GM19467 (cell line): Measurements from ENCODE around the gene UNC119B.

Experiments used
- ATAC-seq: cut with Tn5 transposase; IDR thresholded peaks from one replicate; pipeline ENCODE4 v1.9.1; 2021; ENCODE audit warnings: mild to moderate bottlenecking, moderate library complexity; ENCODE audit not compliant: unreplicated experiment

The UNC119B gene

GRCh38 chr12:120687578-120688289, 22.5 kb upstream of the UNC119B start:
- ATAC-seq, result no peak

GRCh38 chr12:120688527-120689071, 21.7 kb upstream of the UNC119B start:
- no peak for ATAC-seq

DNA sequence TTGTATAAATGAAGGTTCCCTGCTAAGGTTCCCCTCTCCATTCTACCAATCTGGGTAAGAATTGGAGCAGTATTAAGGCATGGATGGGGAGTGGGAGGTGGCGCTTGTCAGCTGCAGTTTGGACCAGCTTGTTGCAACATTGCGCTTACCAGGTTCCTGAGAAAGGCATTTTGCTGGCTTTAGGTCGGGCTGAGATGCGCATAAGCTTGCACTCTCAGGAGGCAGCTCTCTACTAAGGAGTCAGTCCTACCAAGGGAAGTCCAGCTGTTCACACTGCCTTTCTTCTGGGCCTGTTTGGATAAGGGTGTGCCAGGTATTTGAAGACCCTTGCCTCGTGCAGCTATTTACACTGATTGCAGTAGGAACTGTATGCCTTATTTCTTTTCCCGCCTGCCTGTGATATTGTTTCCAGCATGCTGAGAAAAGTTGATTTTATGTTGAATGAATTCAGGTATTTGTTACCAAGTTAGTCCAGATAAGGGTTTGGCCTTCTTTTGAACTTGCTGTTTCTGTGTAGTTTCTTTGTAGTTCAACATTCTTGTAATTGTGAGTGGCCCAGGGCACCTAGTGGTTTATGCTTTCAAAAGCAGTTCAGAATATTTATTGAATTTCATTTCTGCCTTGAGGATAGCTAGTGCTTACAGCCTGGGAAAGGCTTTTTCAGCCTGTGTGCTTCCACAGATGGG, 20.7 kb upstream of the UNC119B start:
- no peak for ATAC-seq

DNA sequence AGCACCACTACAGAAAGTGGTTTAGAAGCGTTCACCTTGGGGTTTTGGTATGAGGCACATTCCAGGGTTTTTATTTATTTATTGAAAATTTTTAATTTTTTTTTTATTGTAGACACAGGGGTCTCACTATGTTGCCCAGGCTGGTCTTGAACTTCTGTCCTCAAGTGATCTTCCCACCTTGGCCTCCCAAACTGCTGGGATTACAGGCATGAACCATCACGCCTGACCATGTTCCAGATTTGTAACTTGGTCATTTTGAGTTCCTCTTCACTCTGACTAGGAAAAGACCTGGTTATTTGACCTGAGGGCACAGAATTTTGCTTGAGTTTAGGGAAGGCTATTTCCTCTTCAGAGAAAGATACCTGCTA, 20.2 kb upstream of the UNC119B start:
- ATAC-seq, result no peak

GRCh38 chr12:120690978-120691377, 19.3 kb upstream of the UNC119B start:
- ATAC-seq, result no peak

- no peak for ATAC-seq
Measured at GRCh38 chr12:120692524-120693033, 17.7 kb upstream of the UNC119B start.

DNA sequence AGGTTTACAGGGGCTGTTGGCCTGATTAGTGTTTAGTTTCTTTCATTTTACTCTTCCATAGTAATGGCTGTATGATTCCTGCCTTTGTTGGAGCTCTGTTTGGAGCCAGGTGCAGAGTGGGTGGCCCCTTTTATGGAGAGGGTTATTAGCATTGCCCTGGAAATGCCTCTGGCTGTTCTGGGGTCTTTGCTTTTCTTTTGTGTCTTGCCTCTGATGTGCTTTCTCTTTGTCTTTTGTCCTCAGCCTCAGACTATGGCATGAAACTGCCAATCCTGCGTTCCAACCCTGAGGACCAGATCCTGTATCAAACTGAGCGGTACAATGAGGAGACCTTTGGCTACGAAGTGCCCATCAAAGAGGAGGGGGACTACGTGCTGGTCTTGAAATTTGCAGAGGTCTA, 16.4 kb upstream of the UNC119B start:
- ATAC-seq, result no peak

GRCh38 chr12:120696626-120697025, 13.6 kb upstream of the UNC119B start:
- no peak for ATAC-seq

- ATAC-seq, result no peak
Measured at GRCh38 chr12:120697344-120697743, 12.9 kb upstream of the UNC119B start.

GRCh38 chr12:120698665-120699064, 11.6 kb upstream of the UNC119B start:
- ATAC-seq, result no peak

DNA sequence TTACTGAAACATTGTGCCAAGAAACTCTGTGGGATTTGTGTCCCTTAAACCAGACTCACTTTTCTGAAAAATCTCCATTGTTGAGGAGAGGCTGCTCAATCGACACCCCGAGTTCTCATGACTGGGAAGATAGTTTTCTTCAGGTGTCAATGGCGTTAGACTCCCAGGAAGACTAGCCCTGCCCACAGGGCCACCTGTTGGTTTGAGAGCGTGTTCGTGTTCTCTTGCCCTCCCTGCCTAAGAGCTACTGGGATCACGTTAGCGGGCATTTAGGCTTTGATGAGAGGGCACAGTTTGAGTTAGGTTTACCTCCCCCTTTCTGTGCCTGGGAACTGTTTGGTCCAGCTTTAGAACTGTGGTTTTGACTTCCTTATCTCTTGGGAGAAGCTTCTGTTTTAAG, 10.7 kb upstream of the UNC119B start:
- ATAC-seq, result no peak

DNA sequence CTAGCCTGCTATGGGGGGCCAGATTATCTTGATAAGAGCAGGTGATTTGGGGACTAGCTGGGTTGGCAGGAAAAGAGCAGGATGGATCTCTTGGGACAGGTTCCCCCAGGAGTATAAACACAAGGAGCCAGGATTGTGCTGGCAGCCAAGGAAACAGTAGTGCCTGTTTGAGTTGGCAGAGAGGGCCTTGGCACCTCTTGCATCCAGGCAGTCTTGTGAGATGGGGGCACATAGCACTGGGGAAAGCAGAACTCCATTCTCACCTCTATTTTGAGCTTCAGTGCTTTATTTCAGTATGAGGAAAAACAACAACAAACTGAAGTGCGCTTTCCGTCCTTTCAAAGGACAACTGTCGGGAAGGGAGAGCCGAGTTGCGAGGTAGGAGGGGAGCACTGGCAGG, 9.4 kb upstream of the UNC119B start:
- ATAC-seq, result no peak

DNA sequence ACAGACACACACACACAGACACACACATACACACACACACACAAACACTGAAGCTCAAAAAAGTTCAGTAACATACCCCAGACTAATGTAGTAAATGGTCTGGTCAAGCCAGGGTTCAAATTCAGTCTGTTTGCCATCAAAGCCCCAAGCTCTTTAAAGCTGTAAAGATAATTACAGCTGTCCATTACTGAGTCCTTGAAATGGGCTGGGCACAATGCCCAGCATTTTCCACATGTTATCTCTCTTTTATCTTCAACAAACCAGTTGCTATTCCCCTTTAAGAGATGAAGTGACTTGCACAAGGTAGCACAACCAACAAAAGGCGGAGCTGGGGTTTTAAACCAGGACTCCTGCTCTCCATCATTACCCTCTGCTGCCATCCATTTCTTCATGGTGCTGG, 7.6 kb upstream of the UNC119B start:
- ATAC-seq, result no peak

- no peak for ATAC-seq
Measured at GRCh38 chr12:120703311-120703942, 6.8 kb upstream of the UNC119B start.

DNA sequence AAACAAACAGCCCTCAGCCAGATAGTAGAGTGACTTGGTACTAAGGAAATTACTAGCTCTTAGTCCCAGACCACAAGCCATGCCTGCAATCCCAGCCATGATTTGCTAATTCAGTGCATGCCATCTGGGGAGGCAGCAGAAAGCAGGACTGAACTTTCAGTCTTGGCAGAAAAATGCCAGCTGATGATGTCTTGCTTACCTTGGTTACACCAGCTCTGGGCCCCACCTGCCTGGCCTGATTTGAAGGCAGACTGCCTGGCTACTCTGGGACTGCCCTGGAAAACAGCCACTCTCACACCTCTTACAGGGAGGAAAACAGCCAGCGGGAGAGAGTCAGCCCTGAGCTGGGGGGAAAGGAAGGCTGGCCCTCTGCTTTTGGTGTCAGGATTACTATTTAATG, 4.6 kb upstream of the UNC119B start:
- no peak for ATAC-seq

DNA sequence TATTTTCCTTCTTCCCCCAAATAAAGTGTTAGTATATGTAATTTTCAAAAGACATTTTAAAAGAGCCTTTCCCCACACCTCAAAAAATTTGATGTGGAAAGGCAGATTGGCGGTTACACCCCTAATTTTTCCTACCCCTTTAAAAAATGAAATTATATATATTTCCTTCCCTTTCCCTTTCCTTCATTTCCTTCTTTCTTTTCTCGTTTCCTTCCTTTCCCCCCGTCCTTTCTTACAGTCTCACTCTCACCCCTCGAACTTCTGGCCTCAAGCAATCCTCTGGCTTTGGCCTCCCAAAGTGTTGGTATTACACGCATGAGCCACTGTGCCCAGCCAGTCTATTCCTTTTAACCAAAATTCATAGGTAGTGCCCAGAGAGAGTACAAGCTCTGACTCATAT, 4.2 kb upstream of the UNC119B start:
- no peak for ATAC-seq

- no peak for ATAC-seq
Measured at GRCh38 chr12:120708651-120709050, 1.6 kb upstream of the UNC119B start.

DNA sequence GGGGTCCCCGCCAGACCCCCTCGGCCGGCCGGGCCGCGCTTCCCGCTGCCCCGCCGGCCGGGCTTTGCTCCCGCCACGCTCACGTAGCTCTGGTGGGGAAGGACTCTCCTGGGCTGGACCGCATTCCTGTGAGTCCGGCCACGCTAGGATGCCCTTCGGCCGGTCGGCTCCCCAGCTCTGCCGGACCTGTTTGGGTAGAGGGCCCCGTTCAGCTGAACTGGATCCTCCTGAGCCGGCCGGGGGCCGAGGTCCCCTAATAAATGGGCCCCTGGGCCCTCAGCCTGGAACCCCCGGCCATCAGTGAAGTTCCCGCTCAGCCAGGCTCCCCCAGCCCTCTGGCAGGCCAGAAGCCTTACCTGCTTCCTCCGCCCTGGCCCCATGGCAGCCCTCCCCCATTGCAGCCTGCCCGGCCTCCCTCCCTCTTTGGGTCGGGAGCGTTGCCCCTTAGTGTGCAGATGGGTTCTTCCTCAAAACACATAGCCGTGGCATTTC, 593 bp downstream of the UNC119B start:
- no peak for ATAC-seq

DNA sequence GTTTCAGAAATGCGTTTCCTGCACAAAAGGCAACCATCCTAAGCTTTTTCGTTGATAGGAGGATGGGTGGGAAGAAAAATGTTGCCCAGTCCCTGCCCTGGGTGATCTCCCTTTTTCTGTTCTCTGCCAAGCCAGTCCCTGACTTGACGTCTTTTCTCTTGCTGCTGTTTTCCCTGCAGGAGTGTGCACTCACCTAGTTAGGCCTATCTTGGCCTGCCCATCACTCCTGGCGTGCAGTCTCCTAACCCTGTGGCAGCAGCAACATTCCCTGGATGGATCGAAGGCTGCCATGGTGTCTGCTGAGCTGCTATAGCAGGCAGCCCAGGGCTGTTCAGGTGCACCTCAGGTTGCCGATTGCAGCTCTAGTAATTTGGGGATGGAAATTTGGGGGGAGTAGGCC, 1.2 kb downstream of the UNC119B start:
- no peak for ATAC-seq

DNA sequence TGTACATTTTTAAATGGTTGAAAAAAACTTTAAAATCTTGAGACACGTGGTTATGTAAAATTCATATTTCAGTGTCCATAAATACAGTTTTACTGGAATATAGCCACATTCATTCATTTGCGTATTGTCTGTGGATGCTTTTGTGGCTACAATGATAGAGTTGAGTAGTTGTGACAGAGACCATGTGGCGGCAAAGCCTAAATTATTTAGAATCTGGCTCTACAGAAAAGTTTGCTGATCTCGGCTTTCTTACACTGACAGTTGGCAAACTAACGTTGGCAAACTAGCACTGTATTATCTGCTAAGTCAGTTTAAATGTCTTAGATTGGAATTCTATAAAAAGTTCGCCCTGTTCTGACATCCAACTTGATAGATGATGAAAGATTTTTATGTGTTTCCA, 2.4 kb downstream of the UNC119B start:
- ATAC-seq, result no peak

DNA sequence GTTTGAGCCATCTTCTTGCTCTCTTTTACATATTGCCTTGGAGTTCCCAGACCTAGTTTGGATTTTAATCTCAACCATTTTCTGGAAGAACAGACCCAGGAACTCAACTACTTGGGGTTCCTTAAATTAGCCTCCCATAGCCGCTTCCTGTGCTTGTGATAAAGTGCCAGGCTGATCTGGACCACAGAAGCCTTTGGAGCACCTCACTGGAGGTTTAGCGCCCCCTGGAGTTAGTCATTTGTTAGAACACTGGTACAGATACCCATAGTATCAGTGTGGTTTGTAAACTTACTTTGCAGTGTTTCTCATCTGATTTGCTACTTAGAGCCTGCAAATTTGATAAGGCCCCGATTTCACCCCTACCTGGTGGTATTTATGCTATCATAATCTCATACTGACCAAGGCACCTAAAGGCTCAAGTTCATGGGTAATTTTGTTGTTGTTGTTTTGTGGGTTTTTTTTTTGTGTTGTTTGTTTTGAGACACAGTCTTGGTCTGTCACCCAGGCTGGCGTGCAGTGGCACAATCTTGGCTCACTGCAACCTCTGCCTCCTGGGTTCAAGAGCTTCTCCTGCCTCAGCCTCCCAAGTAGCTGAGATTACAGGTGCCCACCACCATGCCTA, 3.7 kb downstream of the UNC119B start:
- no peak for ATAC-seq
